AG20443 (cell line): ENCODE data around the gene SAP30BP.
A peak's percentile ranks its signal among the peaks of the same experiment; 100 is the strongest.
"Not testable (repeated sequence)": the region's sequence is repeated elsewhere in the genome, so short reads cannot be mapped to it uniquely, and the experiment has no call there.

Source experiments
- DNase-seq: peaks from one replicate; pipeline ENCODE4 v3.0.0; 2012; ENCODE audit warnings: low spot score, mixed read lengths

SAP30BP gene

DNA sequence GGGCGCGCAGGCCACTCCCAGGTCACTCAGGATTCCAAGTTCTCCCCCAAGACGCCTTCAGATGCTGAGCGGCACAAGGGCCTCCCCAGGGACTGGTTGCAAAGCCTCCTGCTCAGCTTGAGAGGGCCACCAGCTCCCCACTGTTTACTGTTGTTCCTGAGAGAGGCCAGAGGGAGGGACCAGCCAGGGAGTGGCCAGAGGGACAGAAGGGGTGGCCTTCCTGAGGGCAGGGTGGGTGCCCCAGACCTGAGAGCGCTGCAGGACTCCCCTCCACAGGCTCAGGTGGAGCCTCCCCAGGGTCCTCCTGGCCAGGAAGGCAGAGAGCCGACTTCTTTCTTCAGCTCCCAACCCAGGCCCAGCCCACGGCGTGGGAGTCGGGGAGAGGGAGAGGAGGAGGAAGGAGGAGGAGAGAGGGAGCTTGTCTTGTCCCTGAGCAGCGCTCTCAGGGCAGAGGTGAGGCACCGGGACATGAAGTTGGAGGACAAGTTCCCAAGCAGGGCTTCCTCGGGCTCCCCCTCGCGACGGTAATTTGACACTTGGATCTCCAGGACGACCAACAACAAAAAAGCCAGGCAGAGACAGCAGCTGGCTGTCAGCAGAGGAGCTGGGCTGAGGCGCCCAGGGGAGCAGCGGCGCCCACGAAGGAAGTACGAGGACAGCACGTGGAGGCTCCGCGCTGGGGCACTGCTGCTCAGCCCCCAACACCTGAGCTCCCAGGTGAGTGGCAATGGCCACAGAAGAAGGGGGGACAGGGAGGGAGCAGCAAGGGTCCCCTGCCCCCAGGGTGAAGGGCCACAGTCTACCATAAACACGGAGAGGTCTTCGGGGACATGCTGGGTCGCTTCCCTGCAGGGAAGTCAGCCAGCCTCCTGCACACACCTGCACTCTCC lies 33.4 kb upstream of the SAP30BP start:
- DNase-seq = peak; percentile 96

DNA sequence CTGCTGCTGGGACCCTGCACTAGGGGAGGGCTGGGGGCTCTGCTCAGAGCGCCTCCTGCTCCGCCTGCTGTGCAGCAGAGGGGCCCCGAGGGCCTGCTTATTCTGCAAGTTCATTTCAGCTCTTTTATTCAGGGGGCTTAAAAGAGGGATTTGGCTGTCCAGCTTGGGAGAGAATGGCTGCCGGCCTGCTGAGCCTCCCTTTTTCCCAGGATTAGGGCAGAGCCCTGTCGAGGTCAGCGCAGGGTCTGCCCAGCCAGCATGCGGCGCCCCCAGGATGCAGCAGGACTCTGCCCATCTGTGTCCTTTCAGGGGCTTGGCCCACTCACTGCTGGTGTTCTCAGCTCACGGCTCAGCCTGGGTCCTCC lies 32.8 kb upstream of the SAP30BP start:
- DNase-seq = no peak

DNA sequence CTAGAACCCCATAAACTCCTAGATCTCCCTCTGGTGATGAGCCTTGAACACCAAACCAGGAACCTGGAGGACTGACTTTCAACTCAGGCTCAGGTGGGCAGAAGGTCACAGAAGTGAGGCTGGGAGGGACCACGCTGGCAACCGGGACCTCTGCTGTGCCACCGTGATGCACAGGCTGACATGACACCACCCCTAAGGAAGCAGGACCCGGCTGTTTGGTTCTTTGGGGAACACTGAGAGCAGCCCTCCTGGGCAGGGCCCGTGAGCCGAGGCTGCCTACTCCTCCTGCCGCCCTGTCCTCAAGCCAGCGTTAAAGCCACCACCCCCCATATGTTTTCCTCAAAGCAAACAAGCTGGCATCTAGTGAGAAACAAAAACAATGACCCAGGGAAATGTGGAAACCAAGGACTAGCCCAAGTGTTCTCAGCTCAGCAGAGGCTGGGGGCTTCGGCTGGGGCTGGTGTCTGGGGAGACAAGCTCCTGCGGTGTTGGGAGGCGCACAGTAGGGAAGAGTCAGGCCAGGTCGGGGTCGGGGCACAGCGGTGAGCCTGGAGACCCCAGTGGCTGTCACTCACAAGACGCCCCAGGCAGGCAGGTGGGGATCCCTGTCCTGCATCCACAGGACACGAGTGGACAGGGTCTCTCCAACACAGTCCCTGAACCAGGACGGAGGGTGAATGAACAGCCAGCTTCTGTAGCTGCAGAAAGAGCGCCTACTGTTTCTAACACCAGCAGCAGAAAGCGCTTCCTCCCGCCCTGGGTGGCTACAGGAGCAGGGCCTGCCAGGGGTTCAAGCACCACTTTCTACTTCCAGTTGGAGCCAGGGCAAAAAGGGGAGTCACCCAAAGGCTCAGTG lies 32.2 kb upstream of the SAP30BP start:
- no peak for DNase-seq

DNA sequence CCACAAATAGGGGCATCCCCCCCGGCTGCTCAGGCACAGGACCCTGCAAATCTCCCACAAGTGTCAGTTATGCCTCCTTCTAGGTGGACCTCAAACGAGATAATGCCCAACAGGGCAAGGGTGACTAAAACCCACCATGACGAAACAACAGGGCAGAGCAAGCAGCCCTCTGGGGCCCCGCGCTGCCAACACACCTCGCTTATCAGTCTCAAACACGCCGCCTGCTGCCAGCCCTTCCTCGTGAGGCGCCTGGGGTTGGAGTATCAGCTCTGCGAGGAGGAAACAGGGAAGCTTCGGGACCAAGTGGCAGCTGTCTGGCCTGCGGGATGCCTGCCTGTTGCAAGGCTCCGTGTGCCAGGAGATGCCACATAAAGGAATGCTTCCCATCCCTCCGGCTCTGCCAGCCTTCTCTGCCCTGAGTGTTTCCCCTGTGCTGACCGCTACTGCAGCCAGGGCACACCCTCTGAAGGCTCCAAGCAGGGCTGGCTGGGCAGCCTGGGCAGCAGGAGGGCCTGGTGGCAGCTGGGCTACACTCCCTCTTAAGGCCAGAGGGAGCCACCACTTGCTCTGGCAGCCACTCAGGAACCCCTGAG lies 31.4 kb upstream of the SAP30BP start:
- no peak for DNase-seq

DNA sequence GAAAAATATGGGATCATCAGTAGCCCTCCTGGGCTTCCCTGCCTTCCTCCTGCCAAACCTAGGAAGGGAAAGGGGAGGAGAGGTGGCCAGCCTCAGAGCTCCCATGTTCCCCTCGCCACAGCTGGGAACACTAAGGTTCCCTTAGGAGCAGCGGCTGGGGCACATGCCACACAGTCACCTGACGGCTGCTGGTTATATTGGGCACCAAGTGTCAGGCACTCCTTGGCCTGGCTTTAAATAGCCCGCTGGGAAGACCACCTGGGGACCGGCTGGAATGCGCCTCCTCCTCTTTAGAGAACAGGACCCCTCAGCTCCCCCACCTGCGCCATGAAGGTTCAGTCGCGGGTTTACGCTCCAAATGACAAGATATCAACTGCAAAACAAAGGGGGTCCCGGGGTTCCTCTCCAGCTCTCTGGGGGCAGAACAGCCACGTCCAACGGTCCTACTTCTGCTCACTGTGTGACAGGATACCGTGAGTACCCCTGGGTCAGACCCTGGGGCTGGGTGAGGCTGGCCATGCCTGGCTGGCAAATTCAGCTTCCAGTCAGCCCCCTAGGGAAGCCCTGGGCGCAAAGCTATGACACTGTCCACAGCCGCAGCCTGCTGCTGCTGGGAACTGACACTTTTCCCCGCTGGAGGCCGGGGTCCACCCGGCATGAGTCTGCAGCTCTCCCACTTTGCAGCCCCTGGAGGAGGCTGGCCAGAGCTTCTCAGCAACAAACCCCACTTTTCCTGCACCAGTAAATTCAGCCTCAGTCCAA lies 30.6 kb upstream of the SAP30BP start:
- no peak for DNase-seq

GRCh38 chr17:75637143-75637538 lies 30.0 kb upstream of the SAP30BP start:
- DNase-seq = no peak

- DNase-seq = no peak
These were observed 29.6 kb upstream of the SAP30BP start for GRCh38 chr17:75637551-75637950.

GRCh38 chr17:75638039-75638438 lies 29.1 kb upstream of the SAP30BP start:
- not testable (repeated sequence) for DNase-seq

DNA sequence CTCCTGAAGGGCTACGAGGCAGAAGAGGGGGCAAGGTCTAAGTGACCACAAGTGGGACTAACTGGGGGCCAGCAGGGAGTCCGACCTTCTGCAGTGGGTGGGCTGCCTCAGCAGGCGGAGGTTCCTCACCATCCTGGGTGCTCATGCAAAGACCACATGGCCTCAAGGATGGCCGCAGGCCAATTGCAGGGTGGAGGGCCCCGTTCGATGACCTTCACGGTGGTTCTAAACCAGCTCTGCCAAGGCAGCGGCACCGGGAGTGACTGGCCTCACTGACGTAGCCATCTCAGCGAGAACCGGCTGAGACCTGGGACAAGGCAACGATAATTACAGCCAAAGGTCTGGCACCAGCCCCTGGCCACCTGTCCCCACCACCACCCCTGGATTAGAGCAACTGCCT lies 28.2 kb upstream of the SAP30BP start:
- DNase-seq = no peak

- no peak for DNase-seq
These were observed 27.8 kb upstream of the SAP30BP start for GRCh38 chr17:75639327-75639726.

GRCh38 chr17:75639771-75640555 lies 27.2 kb upstream of the SAP30BP start:
- no peak for DNase-seq

DNA sequence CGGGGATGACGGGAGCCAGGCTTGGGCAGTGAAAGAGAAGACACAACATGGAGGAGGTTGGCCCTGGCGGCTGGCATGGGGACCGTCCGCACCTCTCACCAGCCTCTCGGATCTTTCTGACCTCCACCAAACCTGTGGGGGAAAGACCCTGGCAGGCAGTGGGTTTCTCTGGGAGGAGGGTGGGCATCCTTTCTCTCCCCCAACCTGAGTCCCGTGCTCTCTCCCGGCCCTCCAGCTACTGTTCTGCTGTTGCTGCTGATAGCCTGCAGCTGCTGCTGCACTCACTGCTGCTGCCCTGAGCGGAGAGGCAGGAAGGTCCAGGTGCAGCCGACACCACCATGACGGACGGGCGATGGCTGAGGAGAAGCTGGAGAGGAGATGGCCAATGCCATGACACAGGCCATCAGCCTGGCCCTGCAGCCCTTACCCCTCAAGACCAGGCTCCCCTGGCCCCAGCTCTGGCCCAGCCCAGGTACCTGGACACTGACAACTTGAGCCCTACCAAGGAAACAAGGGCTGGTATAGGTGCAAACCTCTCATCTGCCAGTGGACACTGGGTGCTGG lies 26.5 kb upstream of the SAP30BP start:
- no peak for DNase-seq

GRCh38 chr17:75641343-75641742 lies 25.8 kb upstream of the SAP30BP start:
- no peak for DNase-seq

GRCh38 chr17:75642182-75642783 lies 24.9 kb upstream of the SAP30BP start:
- no peak for DNase-seq

DNA sequence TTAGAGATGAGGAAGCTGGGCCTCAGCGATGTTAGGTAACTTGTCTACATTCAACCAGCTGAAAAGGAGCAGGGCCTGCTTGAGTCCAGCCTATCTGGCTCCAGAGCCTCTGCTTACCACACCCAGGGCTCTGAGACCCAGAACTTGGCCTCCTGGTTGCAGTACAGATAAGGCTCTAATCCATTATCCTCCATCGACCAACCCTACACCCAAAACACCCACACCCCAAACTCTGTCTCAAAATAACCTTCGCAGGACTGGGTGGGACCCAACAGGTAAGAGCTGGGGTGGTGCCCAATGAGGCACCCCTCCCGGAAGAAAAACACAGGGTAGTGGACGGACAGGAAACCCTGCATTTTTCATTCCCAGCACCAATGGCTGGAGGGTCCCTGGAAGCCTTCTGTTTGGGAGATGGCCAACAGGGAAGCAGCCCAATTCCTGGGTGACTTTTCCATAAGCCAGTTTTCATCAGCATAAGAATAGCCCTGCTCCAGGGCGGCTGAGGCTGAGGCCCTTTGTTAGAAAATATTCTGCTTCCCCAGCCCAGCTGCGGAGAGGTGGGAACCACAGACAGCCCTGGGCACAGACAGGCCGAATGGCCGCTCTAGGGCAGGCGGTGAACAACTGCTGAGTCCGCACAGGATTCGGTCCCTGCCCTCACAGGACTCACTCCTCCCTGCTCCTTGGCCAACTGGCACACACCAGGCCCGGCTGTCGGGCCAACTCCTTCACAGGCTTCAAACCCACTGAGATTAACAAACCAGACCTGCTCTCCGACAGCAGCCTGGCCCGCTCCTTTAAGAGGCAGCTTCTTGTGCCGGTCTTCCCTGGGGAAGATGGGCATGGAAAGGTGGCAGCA lies 24.1 kb upstream of the SAP30BP start:
- DNase-seq = no peak

DNA sequence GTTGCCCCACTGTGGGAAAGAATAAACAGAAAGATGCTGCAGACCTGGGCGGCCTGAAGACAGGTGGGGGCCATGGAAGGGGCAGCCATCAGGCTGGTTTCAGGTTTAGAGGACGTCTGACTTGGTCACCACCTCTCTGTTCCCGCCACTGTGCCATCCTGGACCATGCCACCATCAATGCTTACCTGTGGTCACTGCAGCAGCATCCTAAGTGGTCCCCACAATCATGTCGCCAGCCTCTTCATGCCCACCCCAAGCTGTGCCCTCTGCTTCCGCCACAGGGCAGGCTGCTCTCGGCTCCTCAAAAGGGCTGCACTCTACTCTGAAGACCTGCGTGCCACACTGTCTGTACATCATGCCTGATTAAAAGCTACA lies 23.5 kb upstream of the SAP30BP start:
- no peak for DNase-seq

DNA sequence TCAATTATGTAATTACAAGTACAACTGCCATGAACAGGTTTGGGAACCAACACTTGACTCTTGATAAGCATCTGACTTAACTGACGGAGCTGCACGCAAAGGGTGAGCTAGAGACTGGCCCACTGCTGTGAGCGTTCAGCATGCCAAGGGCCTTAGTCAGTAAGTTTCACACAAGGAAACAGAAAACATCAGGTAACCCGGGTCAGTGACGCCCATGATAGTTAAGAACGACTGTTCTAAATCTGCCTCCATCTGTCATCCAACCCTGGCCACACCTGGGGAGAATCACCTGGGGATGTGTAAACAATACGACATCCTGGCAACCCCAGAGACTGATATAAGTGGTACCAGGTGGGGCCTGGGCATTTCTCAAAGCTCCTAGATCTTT lies 21.6 kb upstream of the SAP30BP start:
- DNase-seq = no peak

GRCh38 chr17:75645889-75646637 lies 21.1 kb upstream of the SAP30BP start:
- no peak for DNase-seq

- DNase-seq = no peak
These were observed 20.5 kb upstream of the SAP30BP start for GRCh38 chr17:75646638-75646992.
